Measurements from ENCODE around the gene PPY.
"Not testable (repeated sequence)": the region's sequence is repeated elsewhere in the genome, so short reads cannot be mapped to it uniquely, and the experiment has no call there.

PPY gene

DNA sequence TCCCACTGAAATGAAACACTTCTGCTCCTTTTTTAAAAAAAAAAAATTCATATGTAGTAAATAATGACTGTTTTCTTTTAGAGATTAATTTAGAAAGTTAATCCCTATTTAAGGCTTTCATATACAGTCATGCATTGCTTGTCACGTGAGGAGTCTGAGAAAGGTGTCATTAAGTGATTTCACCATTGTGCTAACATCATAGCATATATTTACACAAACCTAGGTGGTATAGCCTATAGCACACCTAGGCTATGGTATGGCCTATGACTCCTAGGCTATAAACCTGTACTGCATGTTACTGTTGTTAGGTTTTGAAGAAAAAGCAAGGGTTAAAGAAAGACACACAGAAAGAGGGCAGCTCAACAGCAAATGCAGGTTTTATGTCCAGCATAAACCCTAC is 13.7 kb downstream of the PPY start:
- DNase-seq, result no peak

DNA sequence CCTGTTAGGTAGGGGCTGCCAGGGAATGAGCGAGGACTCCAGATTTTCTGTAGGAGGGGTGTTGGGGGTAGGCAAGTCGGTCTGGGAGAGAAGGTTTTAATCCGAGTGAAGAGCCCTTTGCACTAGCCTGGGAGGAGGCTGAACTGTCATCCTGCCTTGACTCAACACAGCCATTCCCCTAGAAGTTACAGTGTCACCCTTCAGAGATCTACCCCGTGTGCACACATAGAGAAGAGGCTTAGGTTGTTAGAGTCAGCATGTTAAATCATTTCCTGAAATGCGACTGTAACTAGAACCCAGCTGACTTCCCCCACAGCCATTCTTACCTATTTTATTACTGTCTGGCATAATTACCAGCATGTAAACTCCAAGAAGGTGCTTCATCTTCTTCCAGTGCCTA is 14.3 kb downstream of the PPY start:
- not testable (repeated sequence) for DNase-seq

DNA sequence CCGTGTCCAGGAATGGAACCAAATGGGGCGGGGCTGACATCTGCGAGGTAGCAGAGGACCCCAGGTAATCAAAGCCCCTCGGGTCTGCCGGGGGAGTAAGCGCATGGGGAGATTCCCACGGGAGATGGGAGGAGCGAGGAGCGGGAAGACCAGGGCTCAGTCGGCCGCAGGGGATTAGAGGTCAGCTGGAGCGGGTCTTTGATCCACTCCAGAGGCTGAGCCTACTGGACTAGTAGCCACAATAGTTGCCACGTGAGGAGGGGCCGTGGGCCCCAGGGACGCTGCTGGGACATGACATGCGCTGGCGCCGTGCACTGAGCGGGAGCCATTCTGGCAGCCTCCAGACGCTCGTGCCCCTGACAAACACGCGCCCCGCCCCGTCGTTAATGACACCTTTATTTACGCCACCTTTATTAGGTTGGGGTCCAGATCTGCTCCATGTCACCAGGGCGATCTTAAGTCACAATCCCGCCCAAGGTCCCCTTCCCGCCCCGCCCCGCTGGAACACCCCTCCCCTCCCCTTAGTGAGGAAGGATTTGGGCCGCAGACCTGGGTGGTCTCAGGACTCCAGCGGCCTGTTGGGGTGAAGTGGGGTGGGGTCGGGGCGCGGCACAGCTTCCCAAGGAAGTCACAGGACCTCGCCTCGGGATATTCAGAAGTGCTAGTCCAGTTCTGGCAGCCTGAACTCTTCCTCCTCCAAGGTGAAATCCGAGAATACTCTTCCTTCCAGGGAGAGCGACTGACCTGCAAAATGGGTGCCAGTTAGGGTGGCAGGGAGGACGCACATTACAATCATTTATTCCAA is 15.0 kb downstream of the PPY start:
- DNase-seq, result no peak

DNA sequence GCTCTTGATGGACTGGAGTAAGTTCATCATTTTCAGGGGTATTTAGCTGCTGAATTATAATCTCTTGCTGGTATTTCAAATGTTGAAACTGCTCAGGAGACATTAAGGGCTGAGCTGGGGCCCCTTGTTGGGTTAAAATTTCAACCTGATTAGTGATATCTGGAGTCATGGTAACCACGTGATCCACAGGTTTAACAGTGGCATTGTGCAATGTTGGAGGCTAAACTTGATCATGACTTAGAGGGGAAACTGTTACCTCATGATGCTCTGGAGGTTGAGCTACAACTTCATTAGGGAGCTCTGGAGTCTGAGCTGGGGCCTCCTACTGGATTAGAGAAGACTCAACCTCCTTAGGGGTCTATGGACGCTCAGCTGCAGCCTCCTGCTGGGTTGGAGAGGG is 17.7 kb downstream of the PPY start:
- no peak for DNase-seq

DNA sequence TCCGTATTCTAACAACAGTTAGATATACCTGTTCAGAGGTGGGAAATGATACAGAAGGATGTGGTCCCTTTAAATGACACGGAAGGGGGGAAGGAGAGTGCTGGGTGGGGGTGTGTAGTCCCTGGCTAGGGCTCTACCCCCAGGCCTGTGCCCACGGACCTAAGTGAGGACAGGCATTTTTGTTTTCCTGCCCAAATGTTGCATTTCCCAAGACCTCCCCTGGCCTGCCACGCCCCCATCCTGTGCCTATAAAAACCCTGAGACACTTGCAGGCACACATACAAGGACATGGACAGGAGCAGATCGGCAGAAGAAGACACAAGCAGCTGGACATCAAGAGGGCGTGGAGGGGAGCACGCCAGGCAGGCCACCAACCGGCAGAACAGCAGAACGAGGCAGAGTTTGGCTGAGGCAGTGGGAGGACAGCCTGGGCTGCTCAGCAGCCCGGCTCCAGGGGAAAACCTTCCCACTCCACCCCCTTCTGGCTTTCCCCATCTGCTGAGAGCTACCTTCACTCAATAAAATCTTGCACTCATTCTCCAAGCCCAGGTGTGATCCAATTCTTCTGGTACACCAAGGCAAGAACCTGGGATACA is 21.7 kb downstream of the PPY start:
- DNase-seq, result no peak

DNA sequence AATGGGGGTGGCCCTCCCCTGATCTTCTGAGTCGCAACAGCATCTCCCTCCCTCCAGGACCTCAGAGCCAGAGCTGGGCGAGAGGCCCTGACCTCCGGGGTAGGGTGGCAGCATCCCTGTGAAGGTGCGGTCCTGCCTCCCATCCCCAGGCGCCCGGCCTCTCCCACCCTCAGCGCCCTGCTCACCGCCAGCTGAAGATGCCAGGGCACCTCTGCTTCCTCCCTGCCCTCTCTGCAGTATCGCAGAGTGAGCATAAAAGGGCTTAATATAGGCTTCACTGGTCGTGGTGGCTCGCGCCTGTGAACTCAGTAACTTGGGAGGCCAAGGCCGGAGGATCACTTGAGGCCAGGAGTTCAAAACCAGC is 24.3 kb downstream of the PPY start:
- DNase-seq, result no peak

DNA sequence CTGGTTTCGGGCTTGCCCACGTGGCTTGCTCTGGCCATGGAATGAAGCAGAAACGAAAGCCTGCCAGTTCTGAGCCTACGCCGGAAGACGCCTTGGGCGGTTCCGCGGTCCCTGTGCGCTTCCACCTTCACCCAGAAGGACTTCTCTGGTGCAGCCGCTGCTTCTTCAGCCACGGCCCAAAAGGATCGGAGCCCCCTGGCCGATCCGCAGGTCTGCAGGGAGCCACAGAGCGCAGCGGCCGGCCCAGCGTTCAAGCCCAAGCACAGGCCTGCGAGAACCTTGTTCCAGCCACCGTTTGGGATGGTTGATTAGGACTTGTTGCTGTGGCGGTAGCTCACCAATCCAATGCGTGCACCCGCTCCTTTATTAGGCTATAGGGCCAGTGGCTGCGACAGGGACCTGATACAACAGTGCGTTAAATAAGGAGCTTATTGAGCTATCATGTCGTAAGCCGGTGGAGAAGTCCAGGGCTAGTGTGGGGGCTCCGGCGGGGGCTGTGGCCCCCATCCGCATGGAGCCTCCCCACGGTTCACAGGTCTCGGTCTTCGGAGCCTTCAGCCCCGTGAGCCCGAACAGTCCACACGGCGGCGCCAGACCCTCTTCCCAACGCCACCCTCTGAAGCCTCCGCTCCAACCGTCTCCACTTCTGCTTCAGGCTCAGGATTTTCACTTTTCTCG is 24.8 kb downstream of the PPY start:
- peak; percentile 7 for DNase-seq

DNA sequence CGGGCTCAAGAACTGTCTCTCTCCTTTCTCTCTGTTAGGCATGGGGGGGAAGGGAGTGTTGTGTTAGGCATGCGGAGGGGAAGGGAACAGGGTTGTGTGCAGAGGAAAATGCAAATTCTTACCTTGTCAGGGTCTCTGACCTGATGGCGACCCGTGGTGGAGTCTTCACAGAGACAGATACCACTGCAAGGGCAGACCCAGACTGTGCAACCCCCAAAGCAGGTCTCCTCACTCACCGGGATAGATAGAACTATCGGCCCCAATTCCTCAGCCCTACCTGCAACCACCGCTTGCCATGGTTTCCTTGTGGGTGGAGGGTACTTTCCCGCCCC is 25.3 kb downstream of the PPY start:
- DNase-seq, result no peak

DNA sequence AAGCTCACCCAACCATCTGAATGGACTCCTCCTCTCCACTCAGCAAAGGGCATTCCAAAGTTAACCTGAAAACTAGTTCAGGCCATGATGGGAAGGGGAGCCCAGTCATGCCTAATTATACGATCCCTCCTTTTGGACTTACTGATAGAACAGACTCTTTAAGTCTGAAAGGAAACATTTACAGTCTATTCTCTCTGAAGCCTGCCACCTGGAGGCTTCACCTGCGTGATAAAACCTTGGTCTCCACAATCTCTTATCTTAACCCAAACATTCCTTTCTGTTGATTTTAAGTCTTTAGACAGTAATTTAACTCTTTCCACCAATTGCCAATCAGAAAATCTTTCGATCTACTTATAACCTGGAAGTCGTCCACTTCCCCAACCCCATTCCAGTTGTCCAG is 25.9 kb downstream of the PPY start:
- DNase-seq, result no peak

DNA sequence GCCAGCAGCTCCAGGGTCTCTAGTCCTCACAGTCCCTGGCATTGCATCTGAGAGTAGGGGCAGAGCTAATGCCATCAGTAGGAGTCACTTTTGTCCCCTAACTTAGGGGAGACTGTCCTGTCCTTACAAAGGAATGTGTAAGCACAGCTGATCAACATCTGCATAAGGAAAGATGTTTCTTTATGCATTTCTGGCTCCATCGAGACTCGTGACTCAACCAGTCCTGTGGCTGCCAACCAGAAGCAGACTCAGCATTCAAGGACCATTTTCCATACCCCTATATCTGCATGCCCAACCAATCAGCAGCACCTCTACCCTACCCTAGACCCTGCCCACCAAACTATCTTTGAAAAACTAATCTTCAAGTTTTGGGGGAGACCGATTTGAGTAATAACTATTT is 26.7 kb downstream of the PPY start:
- no peak for DNase-seq

DNA sequence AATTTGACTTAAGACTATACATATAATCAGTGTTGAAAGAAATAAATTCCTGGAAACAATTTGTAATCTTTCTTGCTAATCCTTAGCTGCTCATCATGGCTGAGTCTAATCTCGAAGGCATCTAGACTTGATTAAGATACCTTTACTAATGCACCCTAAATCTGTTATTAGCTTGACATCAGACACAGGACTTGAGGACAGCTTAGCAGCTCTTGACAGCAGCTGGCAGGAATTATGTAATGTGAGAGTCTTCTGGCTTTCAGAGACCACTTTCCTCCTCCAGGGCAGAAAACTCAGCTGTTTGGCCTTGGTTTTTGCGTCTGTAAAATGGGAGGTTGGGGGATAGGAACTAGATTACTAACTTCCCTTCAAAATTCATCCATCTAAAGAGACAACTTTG is 27.8 kb downstream of the PPY start:
- DNase-seq, result no peak

DNA sequence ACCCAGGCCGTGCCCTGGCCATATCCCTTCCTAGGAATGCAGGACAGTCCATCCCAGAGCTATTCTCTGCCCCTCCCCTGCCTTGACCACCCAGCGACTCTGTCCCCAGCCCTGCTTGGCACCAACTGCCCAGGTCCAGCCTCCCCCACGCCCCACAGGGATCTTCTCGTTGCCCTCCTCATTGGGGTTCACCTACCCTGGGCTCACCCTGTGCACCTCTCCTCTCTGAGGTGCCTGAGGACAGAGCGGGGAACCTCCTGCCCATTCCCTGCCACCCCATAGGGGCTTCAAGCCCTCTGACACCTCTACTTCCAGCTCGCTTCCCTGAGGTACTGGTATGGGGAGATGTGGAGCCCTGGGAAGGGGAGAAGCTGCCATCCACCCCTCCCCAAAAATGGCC is 28.7 kb downstream of the PPY start:
- DNase-seq, result no peak

DNA sequence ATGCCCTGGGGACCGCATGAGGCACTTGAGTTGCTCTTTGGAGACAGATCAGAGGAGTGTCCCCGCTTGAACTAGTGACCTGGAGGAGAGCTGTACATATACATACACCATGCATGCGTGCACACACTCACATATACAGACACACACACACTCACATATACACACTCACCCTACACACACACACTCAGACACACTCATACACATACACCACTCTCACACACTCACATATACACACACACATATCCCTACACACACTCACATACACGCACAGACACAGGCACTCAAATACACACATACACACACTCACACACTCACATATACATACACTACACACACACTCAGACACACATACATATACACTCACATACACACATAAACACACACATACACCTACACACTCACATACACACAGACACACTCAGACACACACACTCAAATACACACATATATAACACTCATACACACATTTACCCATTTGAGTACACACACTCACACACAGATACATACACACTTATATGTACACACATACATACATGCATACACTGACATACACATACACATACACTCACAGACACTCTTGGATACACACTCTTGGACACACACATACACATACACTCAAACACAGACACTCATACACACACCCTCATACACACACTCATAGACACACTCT is 29.5 kb downstream of the PPY start:
- DNase-seq, result no peak

DNA sequence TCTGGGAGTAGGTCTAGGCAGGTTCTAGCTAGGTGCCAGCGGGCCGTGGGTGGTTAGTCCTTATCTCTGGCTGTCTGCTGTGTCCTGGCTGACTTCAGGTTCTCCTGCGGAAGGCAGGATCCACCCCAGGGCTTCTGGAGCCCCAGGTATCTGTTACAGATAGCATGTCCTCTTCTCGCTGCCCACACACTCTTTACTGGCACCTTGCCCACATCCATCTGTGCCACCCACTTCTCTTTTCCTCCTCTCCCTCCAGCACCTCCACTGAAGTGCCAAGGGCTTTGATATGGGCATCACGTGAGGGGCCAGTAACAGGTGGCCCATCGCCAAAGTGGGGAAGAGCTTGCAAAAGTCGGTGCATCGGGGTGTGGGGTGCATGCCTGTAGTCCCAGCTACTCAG is 30.4 kb downstream of the PPY start:
- no peak for DNase-seq

DNA sequence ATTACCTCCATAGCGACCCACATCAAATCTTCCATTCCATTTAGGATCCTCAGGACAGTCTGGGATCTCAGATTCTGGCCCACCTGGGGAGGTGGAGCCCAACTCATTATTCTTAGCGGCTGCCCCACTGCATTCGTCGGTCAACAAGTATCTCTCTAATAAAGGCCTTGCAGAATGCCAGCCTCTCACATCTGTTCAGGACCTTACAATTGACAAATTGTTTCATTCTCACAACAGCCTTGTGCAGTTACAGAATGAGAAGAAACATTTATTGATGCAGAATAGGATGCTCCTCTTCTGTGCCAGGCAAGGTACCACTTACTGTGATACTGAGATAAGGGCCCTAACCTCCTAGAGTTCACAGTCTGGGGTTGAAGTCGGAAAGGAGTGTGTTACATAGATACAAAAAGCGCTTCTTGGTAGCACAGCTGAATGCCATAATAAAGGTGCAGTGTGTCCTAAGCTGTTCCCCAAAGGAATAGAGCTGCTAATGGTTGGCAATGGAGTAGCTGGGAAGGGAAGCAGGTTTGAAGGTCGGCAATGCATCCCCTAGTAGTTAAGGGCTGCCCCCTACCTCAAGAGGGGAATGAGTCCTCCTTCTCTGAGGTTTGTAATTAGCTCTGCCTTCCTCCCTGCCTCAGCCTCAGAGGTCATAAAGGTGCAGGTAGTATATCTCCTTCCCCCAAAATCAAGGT is 32.6 kb downstream of the PPY start:
- DNase-seq, result no peak

DNA sequence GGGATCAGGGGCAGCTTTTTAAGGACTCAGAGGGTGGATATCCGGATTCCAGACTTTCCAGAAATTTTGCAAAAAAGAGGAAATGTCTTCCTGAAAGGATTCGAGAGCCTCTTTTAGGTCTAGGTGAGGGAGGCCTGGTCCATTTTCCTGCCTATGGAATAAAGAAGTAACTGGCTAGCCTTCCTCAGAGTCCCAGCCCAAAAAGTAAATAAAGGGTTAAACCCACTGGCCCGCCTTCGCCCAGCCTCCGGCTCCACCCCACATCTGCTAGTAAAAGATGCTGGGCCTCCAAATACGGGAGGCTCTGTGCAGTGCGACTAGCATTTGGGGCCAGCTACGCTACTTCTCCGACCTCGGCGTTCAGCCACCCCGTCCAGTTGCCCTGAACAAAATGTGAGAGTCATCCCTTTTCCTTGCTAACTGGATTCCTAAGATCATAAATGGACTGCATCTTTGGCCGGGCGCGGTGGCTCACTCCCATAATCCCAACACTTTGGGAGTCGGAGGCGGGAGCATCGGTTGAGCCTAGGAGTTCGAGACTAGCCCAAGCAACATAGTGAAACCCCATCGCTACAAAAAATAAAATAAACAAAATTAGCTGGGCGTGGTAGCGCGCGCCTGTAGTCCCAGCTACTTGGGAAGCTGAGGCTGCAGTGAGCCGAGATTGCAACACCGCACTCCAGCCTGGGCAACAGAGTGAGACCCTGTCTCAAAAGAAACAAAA is 34.1 kb downstream of the PPY start:
- peak; percentile 72 for DNase-seq

DNA sequence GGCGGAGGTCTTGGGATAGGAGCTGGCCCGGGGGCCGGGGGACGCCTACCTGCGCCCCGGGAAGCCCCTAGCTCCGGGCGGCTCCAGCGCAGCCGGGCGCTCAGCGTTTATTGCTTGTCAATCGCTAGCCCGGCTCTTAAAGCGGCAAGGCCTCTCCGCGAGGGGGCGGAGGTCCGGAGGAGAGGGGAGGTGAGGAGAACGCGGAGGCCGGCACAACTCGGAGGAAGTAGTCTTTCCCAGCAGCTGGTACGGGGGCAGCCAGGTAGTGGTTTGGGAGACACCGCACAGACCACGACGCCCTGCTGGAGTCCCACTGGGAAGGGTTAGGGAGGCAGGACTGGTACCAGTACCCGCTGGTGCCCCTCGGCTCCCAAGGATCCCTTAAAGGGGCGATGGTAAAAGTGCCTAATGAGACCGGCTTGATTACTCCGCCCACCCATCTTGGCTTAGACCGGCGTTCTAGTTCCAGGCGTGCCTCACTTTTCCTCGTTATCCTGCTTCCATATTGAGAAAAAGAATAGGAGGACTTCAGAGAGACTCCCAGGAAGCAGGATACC is 34.8 kb downstream of the PPY start, which contains the start of gene MPP2:
Gene MPP2, minus strand, starts transcription at position 112 of the 557 bp plus-strand sequence. CDS start 3,076 bp downstream, outside the sequence.
- DNase-seq, result peak; percentile 68

DNA sequence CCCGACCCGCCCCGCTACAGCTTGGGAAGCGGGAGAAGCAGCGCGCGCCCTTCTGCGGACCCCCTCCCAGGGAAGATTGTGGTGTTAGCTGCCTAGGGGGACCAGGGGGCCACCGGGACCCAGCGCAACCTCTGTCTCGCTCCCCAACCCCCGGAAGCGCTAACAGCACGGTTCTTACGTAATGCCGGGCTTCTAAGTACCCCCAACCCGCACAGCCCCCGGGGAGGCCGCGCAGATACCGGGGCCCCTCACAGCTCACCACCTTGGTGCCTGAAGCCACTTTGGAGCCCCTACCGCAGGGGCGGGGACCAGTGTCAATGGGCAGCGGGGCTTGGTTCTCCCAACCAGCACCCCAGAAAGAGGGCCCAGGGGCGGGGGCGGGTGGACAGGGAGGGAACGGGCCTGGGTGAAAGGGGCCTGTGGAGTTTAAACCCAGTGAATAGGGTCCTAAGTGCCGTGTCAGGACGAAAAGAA is 35.3 kb downstream of the PPY start:
- DNase-seq, result no peak

DNA sequence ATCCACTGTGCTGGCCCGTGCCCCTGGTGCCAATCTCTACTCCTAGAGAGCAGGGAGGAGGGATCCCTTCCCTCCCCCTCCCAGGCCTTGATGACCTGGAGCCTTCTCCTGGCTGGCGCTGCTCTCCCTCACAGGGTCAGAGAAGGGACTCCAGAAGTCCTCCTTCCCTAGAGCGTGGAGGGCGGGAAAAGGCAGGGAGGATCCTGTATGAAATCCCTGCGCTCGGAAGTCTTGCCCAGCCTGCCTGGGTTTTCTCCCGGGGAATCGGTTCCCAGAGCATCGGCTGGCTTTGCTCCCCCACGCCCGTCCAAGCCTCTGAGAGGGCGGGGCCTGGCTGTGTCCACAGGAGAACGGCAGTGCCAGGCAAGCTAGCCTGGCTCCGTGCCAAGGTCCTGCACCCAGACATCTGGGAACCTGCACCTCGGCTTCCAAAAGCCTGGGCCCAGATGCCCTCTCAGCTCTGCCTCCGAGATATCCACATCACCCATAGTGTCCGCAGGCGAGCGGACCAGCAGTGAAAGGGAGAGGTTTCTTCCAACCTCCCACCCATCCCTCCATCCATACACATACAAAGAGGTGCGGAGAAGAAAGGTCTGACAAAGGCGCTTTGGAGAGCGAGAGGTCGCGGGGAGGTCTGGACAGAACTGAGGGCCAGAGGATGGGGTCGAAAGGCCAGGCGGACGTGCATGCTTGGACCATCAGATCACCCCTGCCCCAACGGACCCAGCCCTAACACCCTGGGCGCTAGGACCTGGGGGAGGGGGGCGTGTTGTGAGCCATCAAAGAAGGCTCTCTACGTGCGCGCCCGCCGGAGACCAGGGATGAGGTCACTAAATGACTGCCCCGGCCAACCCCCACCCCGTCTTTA is 36.1 kb downstream of the PPY start:
- DNase-seq, result peak; percentile 62

DNA sequence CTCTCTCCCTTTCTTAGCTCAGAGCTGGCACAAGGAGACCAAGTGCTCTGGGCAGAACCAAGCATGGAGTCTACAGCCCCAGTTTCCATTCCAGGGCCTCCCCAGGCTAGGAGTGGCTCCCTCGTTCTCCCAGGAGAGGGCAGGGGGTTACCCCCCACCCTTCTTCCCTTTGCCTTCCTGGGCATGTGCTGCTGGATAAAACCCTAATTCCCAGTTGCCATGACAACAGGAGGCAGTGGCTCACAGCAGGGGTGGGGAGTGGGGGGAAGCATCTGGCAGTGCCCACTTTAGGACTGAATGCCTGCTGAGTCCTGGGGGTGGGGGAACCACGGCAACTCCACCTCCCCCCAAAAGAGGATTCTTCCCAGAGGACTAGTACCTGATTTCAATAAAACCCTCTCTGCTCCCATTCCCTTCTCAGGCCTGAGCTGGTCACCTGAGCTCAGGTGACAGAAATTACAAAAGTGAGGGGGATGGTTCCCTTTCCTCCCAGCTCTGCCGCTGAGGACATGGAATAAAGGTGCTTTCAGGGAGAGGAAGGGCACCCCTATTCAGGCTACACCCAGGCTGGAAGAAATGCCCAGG is 36.8 kb downstream of the PPY start:
- DNase-seq, result no peak

Measured in fibroblast of upper back skin (primary cell).